HG02623 (cell line): ENCODE results near the gene ATP6V1G2.

Experiments used
- ATAC-seq: cut with Tn5 transposase; IDR thresholded peaks from one replicate; pipeline ENCODE4 v1.9.1; 2021; ENCODE audit warnings: moderate library complexity; ENCODE audit not compliant: unreplicated experiment

Gene ATP6V1G2

GRCh38 chr6:31548544-31548873 lies 2.1 kb upstream of the ATP6V1G2 start:
- no peak for ATAC-seq

GRCh38 chr6:31547727-31548543 lies 1.5 kb upstream of the ATP6V1G2 start:
- no peak for ATAC-seq

- ATAC-seq, result peak; percentile 69
Observed at GRCh38 chr6:31546958-31547726, 734 bp upstream of the ATP6V1G2 start, which contains the start of gene NFKBIL1. Gene NFKBIL1 (plus strand): TSS chr6:31547608. CDS start chr6:31547695, 87 bp downstream.

- no peak for ATAC-seq
Observed at GRCh38 chr6:31545291-31545690, 1.1 kb downstream of the ATP6V1G2 start.

- no peak for ATAC-seq
Observed at GRCh38 chr6:31544676-31545075, 1.7 kb downstream of the ATP6V1G2 start.

- no peak for ATAC-seq
Observed at GRCh38 chr6:31543639-31544038, 2.8 kb downstream of the ATP6V1G2 start.

GRCh38 chr6:31541658-31542521 lies 4.5 kb downstream of the ATP6V1G2 start, which contains the start of gene DDX39B:
Gene DDX39B (minus strand): TSS chr6:31542003. CDS start chr6:31540532, 1,471 bp downstream.
- ATAC-seq, result peak; percentile 65

GRCh38 chr6:31541059-31541657 lies 5.2 kb downstream of the ATP6V1G2 start:
- ATAC-seq, result no peak

GRCh38 chr6:31540640-31541039 lies 5.8 kb downstream of the ATP6V1G2 start:
- ATAC-seq, result no peak

GRCh38 chr6:31538805-31539400 lies 7.5 kb downstream of the ATP6V1G2 start:
- no peak for ATAC-seq

- ATAC-seq, result no peak
Observed at GRCh38 chr6:31535538-31536324, 10.7 kb downstream of the ATP6V1G2 start.

GRCh38 chr6:31534521-31535040 lies 11.8 kb downstream of the ATP6V1G2 start:
- ATAC-seq, result no peak

GRCh38 chr6:31534011-31534410 lies 12.4 kb downstream of the ATP6V1G2 start:
- no peak for ATAC-seq

- ATAC-seq, result no peak
Observed at GRCh38 chr6:31533455-31533841, 13.0 kb downstream of the ATP6V1G2 start.

- no peak for ATAC-seq
Observed at GRCh38 chr6:31532644-31533454, 13.6 kb downstream of the ATP6V1G2 start.

- ATAC-seq, result no peak
Observed at GRCh38 chr6:31531771-31532643, 14.4 kb downstream of the ATP6V1G2 start.

GRCh38 chr6:31531162-31531561 lies 15.2 kb downstream of the ATP6V1G2 start:
- ATAC-seq, result no peak
